Brain microvascular endothelial cell (primary cell): Measurements from ENCODE around the gene AP3S1.

ENCODE experiments used
- DNase-seq: peaks from one replicate; pipeline ENCODE4 v3.0.0-alpha.2; 2020
- H3K27ac ChIP-seq: fragments of 250-450 bp; sonication (Bioruptor Pico); 2 replicates; pipeline ENCODE4 v1.5.1; 2020; ENCODE audit warnings: mild to moderate bottlenecking, moderate library complexity
- H3K27me3 ChIP-seq: fragments of 250-450 bp; sonication (Bioruptor Pico); replicated peaks from 2 replicates; pipeline ENCODE4 v1.5.1; 2020; ENCODE audit warnings: mild to moderate bottlenecking
- H3K36me3 ChIP-seq: fragments of 250-450 bp; sonication (Bioruptor Pico); replicated peaks from 2 replicates; pipeline ENCODE4 v1.5.1; 2020; ENCODE audit warnings: mild to moderate bottlenecking
- H3K4me3 ChIP-seq: 2 replicates; pipeline ENCODE4 v1.5.1; 2011; ENCODE audit warnings: low read depth, mild to moderate bottlenecking, control low read depth, low read length, moderate library complexity
- CTCF ChIP-seq: IDR thresholded peaks from 2 replicates; pipeline ENCODE4 v1.5.1; 2011; ENCODE audit warnings: low read depth, mild to moderate bottlenecking, moderate library complexity, low read length, control low read depth, inconsistent platforms; ENCODE audit errors: missing control alignments
- in situ Hi-C: cut with HindIII; loops from 2 replicates; pipeline ENCODE4 v1.10.0; 2017; ENCODE audit warnings: low sequenced_read_pairs, low pct_ligation_motif_present

AP3S1 gene

GRCh38 chr5:115842089-115842935, 577 bp downstream of the AP3S1 start:
- DNase-seq, result no peak
- TF ChIP-seq CTCF, result peak; percentile 13
- H3K4me3 ChIP-seq, result peak overlapping the region; percentile 86
- in situ Hi-C loops, result no loop called here
- H3K36me3 ChIP-seq, result no peaks in the 10 kb centered on the region
- no peaks in the 10 kb centered on the region for H3K27me3 ChIP-seq
- H3K27ac ChIP-seq, result peak overlapping the region; percentile 88

- no peaks in the 10 kb centered on the region for H3K36me3 ChIP-seq
- in situ Hi-C loops, result no loop called here
- H3K27me3 ChIP-seq, result no peaks in the 10 kb centered on the region
- TF ChIP-seq CTCF, result no peak
- H3K27ac ChIP-seq, result no peak overlapping the region
- H3K4me3 ChIP-seq, result peak overlapping the region; percentile 86
- DNase-seq, result no peak
Observed at GRCh38 chr5:115842952-115843351, 1.2 kb downstream of the AP3S1 start.

- TF ChIP-seq CTCF, result no peak
- H3K4me3 ChIP-seq, result peak overlapping the region; percentile 86
Observed at GRCh38 chr5:115843444-115844130, 1.9 kb downstream of the AP3S1 start.

GRCh38 chr5:115844321-115844817, 2.6 kb downstream of the AP3S1 start:
- Histone ChIP-seq H3K27me3 (no peaks in the 10 kb centered on the region), H3K36me3 (no peaks in the 10 kb centered on the region), H3K4me3 (peak overlapping the region; percentile 37)

More at GRCh38 chr5:115843444-115844130, 1.9 kb downstream of the AP3S1 start:
- Histone ChIP-seq H3K27me3 (no peaks in the 10 kb centered on the region), H3K36me3 (no peaks in the 10 kb centered on the region), H3K27ac (no peak overlapping the region)
- in situ Hi-C loops, result no loop called here
- DNase-seq, result no peak

GRCh38 chr5:115847290-115847689, 5.6 kb downstream of the AP3S1 start:
- Histone ChIP-seq H3K4me3 (no peak overlapping the region), H3K36me3 (no peaks in the 10 kb centered on the region), H3K27ac (no peak overlapping the region), H3K27me3 (no peaks in the 10 kb centered on the region)
- in situ Hi-C loops, result no loop called here
- DNase-seq, result no peak
- no peak for TF ChIP-seq CTCF

More at GRCh38 chr5:115844321-115844817, 2.6 kb downstream of the AP3S1 start:
- DNase-seq, result no peak
- in situ Hi-C loops, result no loop called here
- no peak for TF ChIP-seq CTCF
- H3K27ac ChIP-seq, result peak overlapping the region; percentile 49
